ENCODE results near the gene KIAA0513.

The KIAA0513 gene

DNA sequence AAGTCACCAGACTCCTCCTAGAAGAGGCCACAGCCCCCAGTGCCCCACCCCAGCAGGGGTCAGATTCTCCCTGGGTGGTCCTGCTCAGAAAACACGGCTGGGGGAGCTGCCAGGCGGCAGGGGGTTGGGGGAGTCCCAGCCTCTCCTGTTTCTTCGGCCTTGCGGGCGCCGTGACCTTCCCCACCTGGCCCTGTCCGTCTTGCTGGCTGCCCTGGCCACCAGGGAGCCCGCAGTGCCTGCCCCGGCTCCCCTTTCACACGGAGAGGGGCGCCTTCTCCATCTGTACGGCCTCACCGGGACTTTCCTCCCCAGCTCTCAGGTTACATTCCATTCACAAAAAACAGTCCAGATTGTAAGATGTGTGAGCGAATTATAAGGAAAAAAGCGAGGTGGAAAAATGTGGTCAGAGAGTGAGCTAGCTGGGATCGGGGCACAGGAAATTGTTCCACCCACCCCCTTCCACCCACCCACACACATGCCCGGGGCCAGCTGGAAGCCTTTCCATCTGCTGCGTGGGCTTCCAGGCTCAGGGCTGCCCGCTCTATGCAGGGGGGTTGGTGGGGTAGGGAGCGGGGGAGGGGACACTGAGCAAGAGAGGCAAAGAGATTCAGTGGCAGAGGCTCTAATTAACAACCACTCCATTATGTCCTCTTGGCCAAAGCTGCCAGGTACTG is 99.2 kb downstream of the KIAA0513 start:
- FAIRE-seq (no peak), DNase-seq (ENCODE audit: insufficient read length, low spot score) (peak; percentile 87)

DNA sequence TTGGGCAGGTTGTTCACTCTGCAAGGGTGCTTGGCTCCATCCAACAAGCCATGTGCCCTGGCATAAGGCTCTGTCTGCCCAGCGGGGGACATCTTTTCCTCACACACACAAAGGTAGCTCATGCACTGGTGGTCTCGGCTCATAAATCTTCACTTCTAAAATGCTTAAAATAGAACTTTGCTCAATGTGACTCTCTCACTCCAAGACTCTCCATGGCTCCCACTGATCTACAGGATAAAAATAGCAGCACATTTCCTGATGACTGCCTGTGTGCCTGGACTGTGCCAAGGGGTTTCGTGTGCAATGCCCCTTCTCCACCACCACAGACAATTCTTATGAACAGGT is 99.8 kb downstream of the KIAA0513 start:
- FAIRE-seq (no peak), DNase-seq (ENCODE audit: insufficient read length, low spot score) (no peak)

- DNase-seq (ENCODE audit: insufficient read length, low spot score): no peak
- no peak for FAIRE-seq
Observed at GRCh38 chr16:85128079-85128837, 100.7 kb downstream of the KIAA0513 start.

- no peak for DNase-seq (ENCODE audit: insufficient read length, low spot score)
- FAIRE-seq: no peak
Observed at GRCh38 chr16:85129876-85130704, 102.5 kb downstream of the KIAA0513 start.

DNA sequence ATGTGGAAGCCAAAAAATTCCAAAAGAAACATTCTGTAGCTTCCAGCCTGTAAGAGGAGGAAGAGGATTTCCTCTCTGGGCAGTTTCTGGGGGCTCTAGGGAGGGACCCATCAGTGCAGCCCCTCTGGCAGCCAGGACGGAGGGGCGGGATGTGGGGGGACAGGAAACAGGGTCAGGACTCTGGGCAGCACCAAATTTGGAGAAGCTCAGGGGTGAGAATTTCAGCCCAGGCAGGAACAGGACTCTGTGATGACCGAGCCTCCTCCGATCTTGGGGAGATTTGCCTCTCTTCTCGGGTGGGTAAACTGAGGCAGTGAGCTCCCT is 103.1 kb downstream of the KIAA0513 start:
- DNase-seq (ENCODE audit: insufficient read length, low spot score) (no peak), FAIRE-seq (no peak)

DNA sequence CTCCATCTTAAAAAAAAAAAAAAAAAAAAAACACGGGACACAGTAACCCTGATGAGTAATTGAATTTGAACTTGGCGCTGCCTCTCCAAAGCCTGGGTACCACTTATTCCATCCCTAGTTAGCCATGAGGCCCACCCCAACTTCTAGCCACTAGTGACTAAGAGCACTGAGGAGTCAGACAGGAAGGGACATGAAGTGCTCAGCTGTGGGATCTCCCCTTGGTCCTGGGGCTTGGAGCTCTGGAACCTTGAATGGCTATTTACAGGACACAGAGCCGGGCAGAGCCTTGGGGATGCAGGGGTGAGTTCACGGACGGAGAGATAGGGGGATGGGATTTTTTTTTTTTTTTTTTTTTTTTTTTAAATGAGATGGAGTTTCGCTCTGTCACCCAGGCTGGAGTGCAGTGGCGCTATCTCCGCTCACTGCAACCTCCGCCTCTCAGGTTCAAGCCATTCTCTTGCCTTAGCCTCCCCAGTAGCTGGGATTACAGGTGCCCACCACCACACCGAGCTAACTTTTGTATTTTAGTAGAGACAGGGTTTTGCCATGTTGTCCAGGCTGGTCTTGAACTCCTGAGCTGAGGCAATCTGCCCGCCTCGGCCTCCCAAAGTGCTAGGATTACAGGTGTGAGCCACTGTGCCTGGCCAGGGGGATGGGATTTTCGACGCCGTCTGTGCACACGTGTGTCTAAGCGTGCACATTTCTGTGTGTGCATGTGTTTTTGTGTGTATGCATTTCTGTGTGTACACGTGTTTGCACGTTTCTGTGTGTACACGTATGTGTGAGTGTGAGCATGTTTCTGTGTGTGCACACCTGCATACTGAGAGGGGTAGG is 105.1 kb downstream of the KIAA0513 start:
- FAIRE-seq (no peak), DNase-seq (ENCODE audit: insufficient read length, low spot score) (no peak)

GRCh38 chr16:85133290-85133599 is 105.7 kb downstream of the KIAA0513 start:
- DNase-seq (ENCODE audit: insufficient read length, low spot score) (no peak), FAIRE-seq (no peak)

- DNase-seq (ENCODE audit: insufficient read length, low spot score) (no peak), FAIRE-seq (no peak)
Observed at GRCh38 chr16:85134076-85134788, 106.6 kb downstream of the KIAA0513 start.

DNA sequence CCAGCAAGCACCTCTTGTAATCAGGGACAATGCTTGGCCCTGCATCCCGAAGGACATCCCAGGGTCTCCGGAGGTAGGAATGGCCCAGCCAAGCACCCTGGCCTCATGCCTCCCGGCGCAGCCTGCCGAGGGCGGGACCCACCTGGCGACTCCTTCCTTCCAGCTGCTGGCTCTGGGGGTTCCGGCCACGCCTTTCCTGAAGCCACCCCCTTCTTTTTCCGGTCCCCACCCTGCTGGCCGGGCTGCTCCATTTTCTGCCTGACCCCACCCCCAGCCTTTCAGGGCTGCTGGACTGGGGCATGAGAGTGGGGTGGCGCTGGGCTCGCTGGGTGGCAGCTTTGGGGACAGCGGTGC is 107.2 kb downstream of the KIAA0513 start:
- DNase-seq (ENCODE audit: insufficient read length, low spot score) (no peak), FAIRE-seq (no peak)

DNA sequence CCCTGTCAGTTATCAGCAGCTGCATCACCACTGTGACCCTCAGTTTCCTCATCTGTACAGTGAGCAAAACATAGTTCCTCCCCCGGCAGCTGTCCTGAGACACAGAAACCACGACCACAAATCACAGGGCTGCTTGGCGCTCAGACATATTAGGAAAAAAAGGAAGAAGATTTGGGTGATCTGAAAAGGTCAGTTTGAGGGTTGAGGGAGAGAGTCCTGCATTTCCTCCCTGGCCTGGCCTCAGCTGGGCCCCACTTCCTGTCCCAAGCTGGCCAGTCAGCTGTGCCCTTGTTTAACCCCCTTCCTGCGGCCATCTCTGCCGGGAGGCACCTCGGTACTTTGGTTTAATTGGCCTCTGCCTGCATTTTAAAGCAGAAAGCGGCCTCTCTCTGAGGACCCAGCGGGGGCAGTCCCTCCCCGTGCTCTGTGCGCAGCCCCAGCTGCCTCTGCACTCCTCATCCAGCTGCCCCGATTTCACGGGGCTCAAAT is 108.7 kb downstream of the KIAA0513 start:
- no peak for FAIRE-seq

GRCh38 chr16:85136702-85137322 is 109.2 kb downstream of the KIAA0513 start:
- DNase-seq (ENCODE audit: insufficient read length, low spot score) (no peak), FAIRE-seq (no peak)

More for the DNA sequence above, 108.7 kb downstream of the KIAA0513 start:
- DNase-seq (ENCODE audit: insufficient read length, low spot score): no peak

GRCh38 chr16:85137323-85138072 is 109.9 kb downstream of the KIAA0513 start:
- DNase-seq (ENCODE audit: insufficient read length, low spot score) (no peak), FAIRE-seq (no peak)

DNA sequence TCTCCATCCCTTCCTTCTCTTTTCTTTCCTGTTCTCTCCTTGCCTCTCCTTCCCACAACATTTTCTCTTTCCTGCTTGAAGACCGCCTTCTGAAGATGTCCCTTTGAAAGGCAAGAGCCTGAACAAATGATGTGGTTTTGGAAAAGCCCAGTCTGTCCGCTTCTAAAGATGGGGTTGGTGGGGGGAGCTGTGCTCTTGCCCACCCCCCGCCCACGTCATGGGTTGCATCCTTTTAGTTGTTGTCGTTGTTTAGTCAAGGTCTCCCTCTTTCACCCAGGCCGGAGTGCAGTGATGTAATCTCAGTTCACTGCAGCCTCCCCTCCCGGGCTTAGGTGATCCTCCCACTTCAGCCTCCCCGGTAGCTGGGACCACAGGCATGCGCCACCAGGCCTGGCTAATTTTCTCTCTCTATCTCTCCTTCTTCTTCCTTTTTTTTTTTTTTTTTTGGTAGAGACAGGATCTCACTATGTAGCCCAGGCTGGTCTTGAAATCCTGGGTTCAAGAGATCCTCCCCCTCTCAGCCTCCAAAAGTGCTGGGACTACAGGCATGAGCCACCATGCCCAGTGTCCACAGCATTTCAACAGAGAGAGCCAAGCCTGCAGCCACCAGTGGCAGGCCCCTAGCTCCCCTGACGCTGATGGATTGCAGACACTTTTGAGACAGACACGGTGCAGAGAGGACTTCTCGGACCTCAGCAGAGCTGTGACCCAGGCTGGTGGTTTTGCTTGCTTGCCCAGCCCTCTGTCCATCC is 110.7 kb downstream of the KIAA0513 start:
- DNase-seq (ENCODE audit: insufficient read length, low spot score): no peak
- FAIRE-seq: no peak

- DNase-seq (ENCODE audit: insufficient read length, low spot score): no peak
- FAIRE-seq: no peak
Observed at GRCh38 chr16:85138825-85139627, 111.4 kb downstream of the KIAA0513 start.

GRCh38 chr16:85139881-85140339 is 112.3 kb downstream of the KIAA0513 start:
- FAIRE-seq (no peak), DNase-seq (ENCODE audit: insufficient read length, low spot score) (no peak)

GRCh38 chr16:85140455-85141012 is 112.9 kb downstream of the KIAA0513 start:
- DNase-seq (ENCODE audit: insufficient read length, low spot score) (no peak), FAIRE-seq (no peak)

DNA sequence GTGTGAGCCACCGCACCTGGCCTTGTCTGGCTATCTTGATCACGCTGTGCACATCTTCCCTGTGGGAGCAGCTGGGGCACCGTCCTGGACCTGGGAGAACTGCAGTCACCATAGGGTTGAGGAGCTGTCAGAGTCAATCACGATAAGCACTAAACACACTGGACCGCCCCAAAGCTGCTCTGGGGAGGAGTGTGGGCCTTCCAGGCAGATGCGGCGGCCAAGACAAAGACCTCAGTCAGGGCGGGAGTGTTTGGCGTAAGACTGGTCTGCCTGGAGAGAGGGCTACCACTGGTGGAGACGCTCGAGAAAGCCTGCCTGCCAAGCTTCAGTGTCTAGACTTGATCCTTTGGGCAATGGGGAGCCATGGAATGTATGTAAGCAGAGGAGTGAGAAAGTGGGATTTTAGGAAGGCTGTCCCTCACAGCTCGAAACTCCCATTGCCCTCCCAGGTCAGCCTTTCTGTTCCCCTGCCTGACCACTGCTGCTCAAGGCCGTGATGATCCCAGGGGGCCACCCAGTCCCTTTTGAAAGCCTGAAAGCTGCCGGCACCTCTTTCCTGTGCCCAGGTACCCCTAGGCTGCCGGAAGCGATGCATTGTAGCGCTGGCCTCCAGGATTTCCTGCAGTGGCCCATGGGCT is 114.0 kb downstream of the KIAA0513 start:
- FAIRE-seq (no peak), DNase-seq (ENCODE audit: insufficient read length, low spot score) (no peak)

Data from HTR-8/SVneo (cell line).